IMR-90 (cell line): Measurements from ENCODE around the gene CYP21A2. TPM values are rescaled to one million over a fixed set of nuclear protein-coding genes. Genes with fewer than 3 reads are reported as not detected.

Experiments
- ATAC-seq: fragments of 200-7000 bp; cut with Tn5 transposase; 2 replicates; pipeline ENCODE4 v1.9.1; 2020; ENCODE audit warnings: low read depth, mild to moderate bottlenecking, moderate library complexity
- BruUV-seq: library from RNA; stranded (reverse); fragments of 400-500 nt; replicated peaks from 2 replicates; lab custom pipeline; 2021; lab: Mats Ljungman, UMichigan
- CTCF ChIA-PET: fragments of 300-600 bp; formaldehyde crosslinking; extraction: SDS; loops from one replicate; lab custom pipeline; 2021; ENCODE audit warnings: antibody characterized with exemption; lab: Yijun Ruan, JAX
- POLR2A ChIA-PET: fragments of 300-600 bp; sonication (Branson Sonifier 250); formaldehyde crosslinking; loops from one replicate; lab custom pipeline; 2022; ENCODE audit warnings: antibody characterized with exemption; ENCODE audit not compliant: unreplicated experiment; lab: Charles Lee
- DNase-seq: peaks from one replicate; pipeline ENCODE4 v3.0.0; 2013
- H2AFZ ChIP-seq: replicated peaks from 2 replicates; pipeline ENCODE3; 2013; ENCODE audit warnings: low read length, mild to moderate bottlenecking; ENCODE audit not compliant: poor library complexity
- H2AK5ac ChIP-seq: 2 replicates; pipeline ENCODE4 v1.6.1; 2013; ENCODE audit warnings: low read depth, low read length, inconsistent platforms
- H2AK9ac ChIP-seq: replicated peaks from 2 replicates; pipeline ENCODE3; 2013; ENCODE audit warnings: mild to moderate bottlenecking, low read depth, low read length, moderate library complexity; ENCODE audit not compliant: poor library complexity
- H2BK120ac ChIP-seq: 2 replicates; pipeline ENCODE4 v1.6.1; 2013; ENCODE audit warnings: low read depth, low read length, inconsistent platforms
- H2BK15ac ChIP-seq: 3 replicates; pipeline ENCODE4 v1.6.1; 2013; ENCODE audit warnings: low read depth, low read length, inconsistent platforms
- H2BK20ac ChIP-seq: 2 replicates; pipeline ENCODE4 v1.6.1; 2013; ENCODE audit warnings: low read depth, mild to moderate bottlenecking, inconsistent platforms, low read length, moderate library complexity
- H2BK5ac ChIP-seq: 2 replicates; pipeline ENCODE4 v1.6.1; 2013; ENCODE audit warnings: mild to moderate bottlenecking, low read depth, low read length, inconsistent platforms; ENCODE audit not compliant: poor library complexity, severe bottlenecking
- H3K14ac ChIP-seq: replicated peaks from 2 replicates; pipeline ENCODE4 v1.6.1; 2013; ENCODE audit warnings: low read depth, low read length, inconsistent platforms
- H3K18ac ChIP-seq: 2 replicates; pipeline ENCODE4 v1.6.1; 2013; ENCODE audit warnings: low read depth, low read length, control low read depth
- H3K23ac ChIP-seq: 2 replicates; pipeline ENCODE4 v1.6.1; 2013; ENCODE audit warnings: low read depth, low read length, inconsistent platforms
- H3K27ac ChIP-seq: 2 replicates; pipeline ENCODE4 v1.5.1; 2013; ENCODE audit warnings: mild to moderate bottlenecking, control low read depth, low read length; ENCODE audit not compliant: insufficient read depth
- H3K27me3 ChIP-seq: 2 replicates; pipeline ENCODE4 v1.6.1; 2013; ENCODE audit warnings: low read length; ENCODE audit not compliant: control insufficient read depth, insufficient read depth
- H3K36me3 ChIP-seq: 2 replicates; pipeline ENCODE4 v1.6.1; 2013; ENCODE audit warnings: low read length, mixed read lengths; ENCODE audit not compliant: control insufficient read depth, insufficient read depth
- H3K4ac ChIP-seq: 2 replicates; pipeline ENCODE4 v1.6.1; 2013; ENCODE audit warnings: low read depth, low read length, inconsistent platforms
- H3K4me1 ChIP-seq: 2 replicates; pipeline ENCODE4 v1.6.1; 2013; ENCODE audit warnings: low read length, mixed read lengths; ENCODE audit not compliant: control insufficient read depth, insufficient read depth
- H3K4me2 ChIP-seq: 2 replicates; pipeline ENCODE4 v1.6.1; 2013; ENCODE audit warnings: low read depth, mild to moderate bottlenecking, control low read depth, low read length, moderate library complexity
- H3K4me3 ChIP-seq: 2 replicates; pipeline ENCODE4 v1.5.1; 2013; ENCODE audit warnings: low read depth, mild to moderate bottlenecking, control low read depth, low read length, moderate library complexity; ENCODE audit not compliant: insufficient read depth
- H3K56ac ChIP-seq: 2 replicates; pipeline ENCODE4 v1.6.1; 2013; ENCODE audit warnings: low read length, inconsistent platforms; ENCODE audit not compliant: insufficient read depth; ENCODE audit errors: extremely low read depth
- H3K79me1 ChIP-seq, 2 experiments: 2 replicates each; pipeline ENCODE4 v1.6.1; 2013; ENCODE audit warnings: low read length in 2 of 2, inconsistent platforms in 1 of 2, low read depth in 1 of 2
- H3K9ac ChIP-seq: 2 replicates; pipeline ENCODE4 v1.6.1; 2013; ENCODE audit warnings: low read depth, low read length, control low read depth
- H3K9me1 ChIP-seq: 2 replicates; pipeline ENCODE4 v1.6.1; 2013; ENCODE audit warnings: low read length, inconsistent platforms; ENCODE audit not compliant: insufficient read depth
- H3K9me3 ChIP-seq: 2 replicates; pipeline ENCODE4 v1.6.1; 2013; ENCODE audit warnings: low read length; ENCODE audit not compliant: control insufficient read depth, insufficient read depth
- H4K20me1 ChIP-seq: 2 replicates; pipeline ENCODE4 v1.6.1; 2013; ENCODE audit warnings: low read length, inconsistent platforms; ENCODE audit not compliant: insufficient read depth
- H4K5ac ChIP-seq: 2 replicates; pipeline ENCODE4 v1.6.1; 2013; ENCODE audit warnings: mild to moderate bottlenecking, low read depth, low read length, control low read depth
- H4K8ac ChIP-seq, 2 experiments: 2 replicates each; pipeline ENCODE4 v1.6.1; 2013; ENCODE audit warnings: low read depth in 2 of 2, low read length in 2 of 2, control low read depth in 1 of 2, inconsistent platforms in 1 of 2
- H4K91ac ChIP-seq: 2 replicates; pipeline ENCODE4 v1.6.1; 2013; ENCODE audit warnings: low read depth, low read length, inconsistent platforms; ENCODE audit not compliant: insufficient read depth
- BHLHE40 ChIP-seq: fragments of 150-350 bp; IDR thresholded peaks from 2 replicates; pipeline ENCODE4 v1.6.1; 2016; ENCODE audit warnings: mild to moderate bottlenecking, low read depth, low read length
- CEBPB ChIP-seq: IDR thresholded peaks from 2 replicates; pipeline ENCODE4 v1.6.1; 2012; ENCODE audit warnings: low read depth, low read length, improper control_type of control experiment
- CHD1 ChIP-seq: IDR thresholded peaks from 2 replicates; pipeline ENCODE4 v1.6.1; 2012; ENCODE audit warnings: low read depth, low read length, improper control_type of control experiment
- CTCF ChIP-seq: conservative IDR thresholded peaks from 2 replicates; pipeline ENCODE4 v1.5.1; 2012; ENCODE audit warnings: mild to moderate bottlenecking, low read depth, low read length, improper control_type of control experiment
- ELK1 ChIP-seq: fragments of 150-350 bp; IDR thresholded peaks from 2 replicates; pipeline ENCODE4 v1.6.1; 2016; ENCODE audit warnings: low read depth, mild to moderate bottlenecking, low read length, moderate library complexity, borderline replicate concordance
- FOS ChIP-seq: fragments of 150-350 bp; IDR thresholded peaks from 2 replicates; pipeline ENCODE4 v1.6.1; 2016; ENCODE audit warnings: low read depth, low read length
- MAFK ChIP-seq: IDR thresholded peaks from 2 replicates; pipeline ENCODE4 v1.6.1; 2012; ENCODE audit warnings: low read depth, low read length, improper control_type of control experiment
- MAZ ChIP-seq: IDR thresholded peaks from 2 replicates; pipeline ENCODE4 v1.6.1; 2012; ENCODE audit warnings: low read depth, mild to moderate bottlenecking, low read length, improper control_type of control experiment, moderate library complexity, borderline replicate concordance
- MXI1 ChIP-seq: IDR thresholded peaks from 2 replicates; pipeline ENCODE4 v1.6.1; 2012; ENCODE audit warnings: low read depth, mild to moderate bottlenecking, low read length, moderate library complexity, borderline replicate concordance
- NFE2L2 ChIP-seq: fragments of 150-350 bp; IDR thresholded peaks from 2 replicates; pipeline ENCODE4 v1.6.1; 2016; ENCODE audit warnings: low read depth, mild to moderate bottlenecking, low read length
- POLR2A ChIP-seq: IDR thresholded peaks from 2 replicates; pipeline ENCODE4 v1.6.1; 2012; ENCODE audit warnings: mild to moderate bottlenecking, low read depth, low read length
- RAD21 ChIP-seq: IDR thresholded peaks from 2 replicates; pipeline ENCODE4 v1.6.1; 2012; ENCODE audit warnings: low read length, improper control_type of control experiment
- RCOR1 ChIP-seq: IDR thresholded peaks from 2 replicates; pipeline ENCODE4 v1.6.1; 2012; ENCODE audit warnings: mild to moderate bottlenecking, low read length, improper control_type of control experiment; ENCODE audit not compliant: insufficient replicate concordance
- RFX5 ChIP-seq: IDR thresholded peaks from 2 replicates; pipeline ENCODE4 v1.8.0; 2012; ENCODE audit warnings: low read depth, mild to moderate bottlenecking, low read length, moderate library complexity
- SMC3 ChIP-seq: fragments of 150-350 bp; IDR thresholded peaks from 2 replicates; pipeline ENCODE4 v1.6.1; 2016; ENCODE audit warnings: low read depth, mild to moderate bottlenecking, antibody characterized with exemption, low read length, moderate library complexity
- USF2 ChIP-seq: fragments of 150-350 bp; IDR thresholded peaks from 2 replicates; pipeline ENCODE4 v1.6.1; 2017; ENCODE audit warnings: mild to moderate bottlenecking, antibody characterized with exemption, low read length, low read depth
- WGBS, 2 experiments: methylation state at CpG; one replicate each; pipeline versions ENCODE4 v1.1.5 to v1.1.7; 2013; ENCODE audit warnings: missing lambda C conversion rate in 2 of 2; ENCODE audit not compliant: insufficient read length in 1 of 2; ENCODE audit errors: extremely low coverage in 2 of 2; 5-methylcytosine and 5-hydroxymethylcytosine counted together
- dilution Hi-C: fragments of 300-500 bp; cut with HindIII; formaldehyde crosslinking; loops from one replicate; pipeline ENCODE4 v1.14.3; 2018; ENCODE audit warnings: low sequenced_read_pairs; ENCODE audit not compliant: unreplicated experiment
- in situ Hi-C: fragments of 300-500 bp; cut with MboI; formaldehyde crosslinking; loops from 3 replicates; pipeline ENCODE4 v1.14.3; 2019; ENCODE audit warnings: low sequenced_read_pairs, inconsistent platforms, mixed read lengths
- intact Hi-C: fragments of 100-400 bp; cut with micrococcal nuclease; formaldehyde crosslinking; loops from 2 replicates; pipeline ENCODE4 v1.10.0; 2022
- polyA plus RNA-seq, 3 experiments: library from polyadenylated mRNA; depleted of rRNA; stranded (reverse); fragments of >200 nt; gene quantifications; 2 replicates each; pipeline ENCODE4 v1.2.3, GENCODE V29; 2012; ENCODE audit warnings: low replicate concordance in 1 of 3
- total RNA-seq: library from RNA; depleted of rRNA; stranded (reverse); fragments of >200 nt; gene quantifications from 2 replicates; pipeline ENCODE4 v1.2.3, GENCODE V29; 2012

The CYP21A2 gene
- total and polyA plus RNA-seq, 2 of the 4 experiments (the other 2 are of a cell fraction): 0.03 TPM; not detected in 1

- Histone ChIP-seq H4K8ac (no peak overlapping the region), H3K27ac (no peak overlapping the region), H2BK120ac (no peak overlapping the region), H3K4me3 (no peak overlapping the region), H3K18ac (no peak overlapping the region), H3K4me1 (peaks cover 16% of the 10 kb centered on the region; the same call in 1 of the 2 replicates), H3K14ac (no peak overlapping the region), H3K79me1 (no peaks in the 10 kb centered on the region), H4K91ac (no peak overlapping the region), H3K56ac (no peak overlapping the region), H3K4ac (no peak overlapping the region), H4K20me1 (no peaks in the 10 kb centered on the region), H3K27me3 (peaks cover 5% of the 10 kb centered on the region), H3K9me3 (no peaks in the 10 kb centered on the region), H2AFZ (peak overlapping the region; percentile 14), H2BK15ac (no peak overlapping the region), H3K4me2 (no peak overlapping the region), H3K23ac (no peak overlapping the region), H3K9me1 (peaks cover 7% of the 10 kb centered on the region; the same call in 1 of the 2 replicates), H2AK5ac (no peak overlapping the region), H2BK5ac (no peak overlapping the region), H2AK9ac (peak overlapping the region; percentile 67), H3K36me3 (no peaks in the 10 kb centered on the region), H4K5ac (no peak overlapping the region), H3K9ac (no peak overlapping the region), H2BK20ac (no peak overlapping the region)
- TF ChIP-seq RFX5 (no peak), SMC3 (no peak), BHLHE40 (no peak), MAFK (no peak), NFE2L2 (no peak), CHD1 (no peak), POLR2A (no peak), FOS (no peak), CTCF (no peak), USF2 (no peak), ELK1 (no peak), MAZ (no peak), RAD21 (no peak), CEBPB (no peak), RCOR1 (no peak), MXI1 (no peak)
- intact Hi-C loops (loop anchor here (10.0 kb wide), 1 partner anchor 109 kb away; the partner anchor contains the start of genes PPT2 and PRRT1), in situ Hi-C loops (no loop called here), dilution Hi-C loops (no loop called here)
- no peak for DNase-seq
- BruUV-seq: no TSS peak
- ATAC-seq: no peak
- ChIA-PET CTCF (no interaction called here), POLR2A (no interaction called here)
- WGBS, 2 experiments: 69% methylated on average over 8 of the region's 22 CpGs; no CpG with 5 or more reads in 1 of the 2 experiments
These were observed 7.7 kb downstream of the CYP21A2 start for GRCh38 chr6:32045811-32046449.
